NCI-H345 treated with DMSO at 0.1 percent for 48 hours (cell line): ENCODE data around the gene INS.
"Not testable (repeated sequence)": the region's sequence is repeated elsewhere in the genome, so short reads cannot be mapped to it uniquely, and the experiment has no call there.

Experiments used
- DNase-seq: peaks from one replicate; lab custom pipeline; 2025; ENCODE audit not compliant: unreplicated experiment; lab: John Stamatoyannopoulos, UW

The INS gene

DNA sequence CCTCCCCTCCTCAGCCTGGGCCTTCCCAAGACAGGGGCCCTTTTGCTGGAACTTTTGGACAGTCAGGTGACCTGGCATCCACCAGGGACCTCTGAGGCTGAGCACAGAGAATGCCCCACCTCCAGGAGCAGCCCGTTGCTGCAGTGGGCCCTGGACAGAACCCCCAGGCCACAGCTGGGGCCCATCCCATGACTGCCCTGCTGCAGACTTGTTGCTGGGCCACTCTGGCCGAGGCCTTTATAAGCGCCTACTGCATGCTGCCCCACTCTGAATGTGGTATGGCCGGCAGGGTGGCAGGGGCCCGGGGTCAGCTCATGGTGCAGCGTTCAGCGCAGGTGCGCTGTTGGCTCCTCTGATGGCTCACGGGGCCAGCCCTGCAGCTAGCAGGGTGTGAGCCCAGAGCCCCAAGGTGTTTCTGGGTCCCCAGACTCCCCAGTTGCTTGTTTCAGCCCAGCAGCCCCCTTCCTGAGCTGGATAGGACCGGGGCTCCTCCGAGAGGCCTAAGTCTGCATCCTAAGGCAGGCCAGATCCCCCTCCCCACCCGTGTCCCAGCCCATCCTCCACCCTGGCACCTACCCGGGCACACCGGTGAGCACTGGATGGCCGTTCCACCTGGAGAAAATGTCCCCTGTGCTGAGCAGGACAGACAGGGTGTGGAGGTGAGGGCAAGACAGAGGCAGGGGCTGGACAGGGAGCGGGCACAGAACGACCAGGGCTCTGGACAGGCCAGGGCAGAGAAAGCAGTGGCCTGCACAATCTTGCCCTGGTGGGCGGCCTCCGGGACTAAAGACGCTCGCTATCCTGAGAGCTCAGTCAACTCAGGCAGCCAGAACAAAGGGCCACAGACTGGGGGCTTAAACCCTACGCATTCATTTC, 38.7 kb upstream of the INS start:
- no peak for DNase-seq

DNA sequence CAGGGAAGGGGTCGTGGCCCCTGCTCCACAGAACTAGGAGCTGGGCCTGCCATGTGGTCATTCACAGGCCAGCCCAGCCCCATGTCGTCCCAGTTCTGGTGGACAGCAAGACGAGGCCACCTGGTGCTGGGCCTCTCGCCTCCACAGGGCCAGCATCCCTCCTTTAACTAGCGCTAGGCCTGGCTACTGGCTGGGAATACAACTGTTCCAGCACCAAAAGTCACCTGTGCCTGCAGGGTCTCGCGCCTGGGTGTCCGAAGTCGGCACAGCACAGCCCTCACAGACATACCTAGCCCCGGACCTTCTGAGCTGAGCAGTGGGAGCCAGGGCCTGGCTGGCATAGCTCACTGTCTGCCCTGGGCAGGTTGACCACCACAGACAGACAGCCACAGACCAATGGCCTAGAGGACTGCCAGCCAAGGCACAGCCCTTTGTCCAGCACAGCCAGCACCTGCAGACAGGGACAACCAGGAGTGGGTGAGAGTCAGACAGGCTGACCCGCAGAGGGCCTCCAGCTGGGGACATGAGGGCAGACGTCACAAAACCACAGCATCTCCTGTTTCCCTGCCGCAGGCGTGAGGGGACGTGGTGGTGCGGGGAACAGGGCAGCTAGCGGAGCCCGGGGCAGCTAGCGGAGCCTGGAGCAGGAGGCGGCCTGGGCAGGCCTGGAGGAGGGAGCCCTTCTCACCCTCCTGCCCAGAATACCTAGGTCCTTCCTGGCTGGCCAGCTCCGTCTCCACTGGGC, 37.8 kb upstream of the INS start:
- DNase-seq = no peak

DNA sequence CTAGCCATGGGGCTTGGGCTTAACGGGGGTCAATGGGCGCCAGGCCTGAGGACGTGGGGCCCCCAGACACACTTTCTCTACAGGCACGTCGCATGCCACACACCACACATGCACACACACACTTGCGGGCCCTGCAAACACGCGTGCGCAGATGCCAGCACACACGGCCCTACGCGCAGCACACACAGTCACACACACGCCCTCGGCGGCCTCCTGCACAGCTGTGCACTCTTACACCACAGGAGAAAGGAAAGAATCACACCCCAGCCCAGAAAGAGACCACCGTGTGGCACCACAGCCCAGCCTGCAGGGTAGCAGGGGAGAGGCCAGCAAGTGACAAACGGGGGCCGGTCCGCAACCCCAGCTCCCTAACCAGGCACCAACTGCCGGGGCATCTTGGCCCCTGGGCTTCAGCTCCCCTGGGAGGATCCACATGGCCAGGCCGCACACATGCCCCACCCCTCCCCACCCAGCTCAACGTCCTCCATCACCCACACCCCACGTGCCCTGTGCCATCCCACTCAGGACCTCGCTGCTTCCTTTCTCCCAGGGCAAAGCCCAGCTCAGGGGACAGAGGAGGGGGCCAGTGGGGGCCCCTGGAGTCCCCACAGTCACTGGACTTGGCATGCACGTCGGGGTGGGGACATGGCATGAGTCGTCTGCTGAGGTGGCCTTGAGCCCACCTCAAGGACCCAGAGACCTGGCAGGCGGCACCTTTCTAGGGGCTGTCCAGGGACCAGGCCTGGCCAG, 36.9 kb upstream of the INS start:
- no peak for DNase-seq

DNA sequence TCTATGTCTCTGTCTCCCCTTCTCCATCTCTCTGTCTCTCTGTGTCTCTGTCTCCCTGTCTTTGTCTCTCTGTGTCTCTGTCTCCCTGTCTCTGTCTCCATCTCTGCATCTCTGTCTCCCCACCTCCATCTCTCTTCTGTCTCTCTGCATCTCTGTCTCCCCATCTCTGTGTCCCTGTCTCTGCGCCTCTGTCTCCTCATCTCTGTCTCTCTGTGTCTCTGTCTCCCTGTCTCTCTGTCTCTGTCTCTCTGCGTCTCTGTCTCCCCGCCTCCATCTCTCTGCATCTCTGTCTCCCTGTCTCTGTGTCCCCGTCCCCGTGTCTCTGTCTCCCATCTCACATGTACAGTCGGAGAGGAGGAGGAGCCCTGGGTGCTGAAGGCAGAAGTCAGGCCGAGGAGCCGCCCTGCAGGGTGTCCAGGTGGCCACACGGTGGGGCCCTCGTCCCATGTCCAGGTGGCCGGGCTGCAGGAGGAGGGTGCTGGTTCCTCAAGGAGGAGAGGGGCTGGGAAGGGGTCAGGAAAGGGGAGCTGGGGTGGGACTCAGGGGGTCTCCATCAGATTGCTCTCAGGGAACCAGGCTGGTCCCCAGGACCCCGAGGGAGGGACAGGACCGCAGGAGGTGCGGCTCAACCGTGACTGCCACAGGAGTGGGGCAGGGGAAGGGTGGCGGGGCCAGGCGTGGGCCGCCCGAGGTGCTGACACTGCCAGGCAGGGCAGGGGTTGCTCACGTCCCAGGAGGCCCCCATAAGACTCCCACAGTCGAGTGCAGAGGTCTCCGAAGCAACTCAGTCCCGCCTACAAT, 36.2 kb upstream of the INS start:
- DNase-seq = peak; percentile 22

DNA sequence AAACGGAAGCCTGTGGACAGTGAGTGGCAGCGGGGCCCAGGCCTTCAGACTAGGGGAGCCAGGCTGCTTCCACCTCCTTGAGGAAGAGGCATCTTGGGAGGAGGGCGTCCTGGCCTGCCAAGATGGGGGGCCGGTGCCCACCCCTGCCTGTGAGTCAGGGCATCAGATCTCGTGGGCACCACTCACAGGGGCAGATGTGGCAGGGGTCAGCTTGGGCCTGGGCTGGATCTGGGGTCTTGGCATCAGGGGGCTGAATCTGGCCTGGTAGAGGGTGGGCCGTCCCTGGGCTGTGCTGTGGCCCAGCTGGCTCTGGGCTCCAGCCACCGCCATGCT, 34.7 kb upstream of the INS start:
- no peak for DNase-seq

DNA sequence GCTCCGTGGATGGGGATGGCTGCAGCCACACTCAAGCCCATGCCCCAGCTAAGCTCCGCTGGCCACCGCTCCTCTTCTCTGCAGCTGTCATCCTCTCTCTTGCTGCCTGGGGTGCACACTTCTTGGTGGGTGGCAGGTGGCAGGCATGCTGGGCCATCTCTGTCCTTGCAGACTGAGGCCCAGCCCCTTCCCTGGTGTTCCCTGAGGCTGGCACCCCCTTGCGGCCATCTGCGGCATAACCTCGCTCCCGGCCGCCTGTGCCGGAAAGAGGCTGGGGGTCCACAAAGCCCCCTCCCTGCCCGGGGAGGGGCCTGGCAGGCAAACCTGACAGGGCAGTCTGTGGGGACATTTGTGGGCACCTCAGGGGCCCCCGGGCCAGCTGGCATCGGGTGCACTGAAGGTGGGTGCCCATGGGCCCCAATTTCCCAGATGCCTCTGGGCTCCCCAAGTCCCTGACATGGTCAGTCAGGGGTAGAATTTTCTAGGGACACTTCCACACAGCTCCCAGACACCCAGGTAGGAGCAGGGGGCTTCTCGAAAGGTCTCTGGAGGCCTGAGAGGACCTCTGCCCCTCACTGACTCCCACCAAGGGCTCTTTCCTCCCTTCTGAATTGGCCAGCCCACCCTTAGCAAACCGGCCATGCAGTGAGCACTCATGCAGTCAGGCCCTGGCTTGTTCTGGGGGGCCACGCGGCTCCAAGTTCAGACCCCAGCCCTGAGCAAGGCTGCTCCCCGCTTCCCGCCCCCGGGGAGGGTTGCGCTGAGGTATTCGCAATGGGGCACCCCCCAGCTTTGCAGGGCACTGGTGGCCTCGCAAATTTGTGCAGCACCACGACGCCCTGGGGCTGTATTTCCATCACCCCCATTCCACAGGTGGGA, 34.1 kb upstream of the INS start:
- DNase-seq = peak; percentile 46

DNA sequence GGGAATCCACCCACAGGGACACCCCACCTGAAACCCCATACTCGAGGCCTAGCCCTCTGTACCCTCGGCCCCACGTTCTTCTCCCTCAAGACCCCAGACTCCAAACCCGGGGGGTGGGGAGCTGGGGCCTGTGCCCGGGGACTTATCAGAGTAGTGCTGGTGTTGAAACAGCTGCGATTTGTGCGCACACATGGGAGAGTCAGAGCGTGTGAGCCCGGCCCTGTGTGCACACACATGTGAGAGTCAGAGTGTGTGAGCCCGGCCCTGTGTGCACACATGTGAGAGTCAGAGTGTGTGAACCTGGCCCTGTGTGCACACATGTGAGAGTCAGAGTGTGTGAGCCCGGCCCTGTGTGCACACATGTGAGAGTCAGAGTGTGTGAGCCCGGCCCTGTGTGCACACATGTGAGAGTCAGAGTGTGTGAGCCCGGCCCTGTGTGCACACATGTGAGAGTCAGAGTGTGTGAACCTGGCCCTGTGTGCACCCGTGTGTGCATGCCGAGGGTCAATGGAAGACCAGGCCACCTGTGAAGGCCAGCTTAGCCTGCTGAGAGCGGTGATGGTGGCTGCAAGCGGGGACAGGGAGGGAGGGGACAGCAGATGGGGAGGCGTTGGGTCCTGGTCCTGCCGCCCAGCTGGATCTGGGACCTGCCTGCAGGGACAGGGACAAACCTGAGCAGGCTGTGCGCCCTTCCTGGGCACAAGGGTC, 33.0 kb upstream of the INS start:
- not testable (repeated sequence) for DNase-seq

DNA sequence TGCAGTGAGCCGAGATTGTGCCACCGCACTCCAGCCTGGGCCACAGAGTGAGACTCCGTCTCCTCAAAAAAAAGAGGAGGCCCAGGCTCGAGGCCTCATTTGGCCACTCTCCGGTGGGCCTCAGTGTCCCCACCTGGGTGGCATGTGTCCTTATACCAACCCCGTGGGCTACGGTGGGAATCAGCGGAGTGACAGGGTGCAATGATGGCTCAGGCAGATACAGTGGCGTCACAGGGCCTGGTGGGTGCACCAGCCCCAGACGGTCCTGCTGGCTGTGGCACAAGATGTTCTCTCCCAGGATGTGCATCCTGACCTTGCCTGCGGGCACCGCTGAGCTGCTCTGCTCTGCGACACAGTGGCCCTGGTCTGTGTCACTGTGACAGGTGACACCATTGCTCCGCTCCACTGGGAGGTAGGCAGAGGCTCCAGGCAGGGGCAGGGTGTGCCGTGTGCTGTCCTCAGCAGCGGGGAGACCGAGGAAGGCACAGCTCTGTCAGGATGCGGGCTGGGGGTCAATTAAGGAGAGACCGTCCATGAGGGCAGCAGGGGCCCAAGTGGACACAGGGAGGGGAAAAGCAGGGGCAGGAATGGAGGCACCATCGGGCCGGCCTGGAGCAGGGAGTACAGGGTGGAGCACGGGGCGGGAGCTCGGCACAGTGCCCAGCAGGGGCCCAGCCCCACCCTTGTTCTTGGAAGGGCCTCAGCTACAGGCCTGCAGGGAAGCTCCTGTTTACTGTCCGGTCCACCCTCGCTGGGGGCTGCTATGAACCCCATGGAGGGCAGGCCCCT, 32.3 kb upstream of the INS start:
- DNase-seq = no peak

DNA sequence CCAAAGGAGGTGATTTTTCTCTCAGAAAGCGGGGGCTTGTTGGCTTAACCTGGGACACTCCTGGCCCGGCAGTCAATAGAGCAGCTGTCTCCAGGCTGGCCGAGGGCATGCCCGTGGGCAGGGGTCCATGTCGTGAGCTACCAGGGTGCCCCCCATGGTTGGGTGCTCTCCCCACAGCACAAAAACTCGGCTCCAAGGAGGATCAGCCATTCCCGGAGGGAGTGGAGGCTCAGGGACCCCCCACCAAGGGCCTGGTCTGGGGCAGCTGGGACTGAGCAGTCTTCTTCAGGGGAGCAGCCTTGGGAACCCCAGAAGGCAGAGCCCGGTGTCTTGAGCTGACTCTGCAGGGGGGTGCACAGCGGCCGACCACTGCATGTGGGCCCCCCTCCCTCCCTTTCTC, 31.4 kb upstream of the INS start:
- no peak for DNase-seq

DNA sequence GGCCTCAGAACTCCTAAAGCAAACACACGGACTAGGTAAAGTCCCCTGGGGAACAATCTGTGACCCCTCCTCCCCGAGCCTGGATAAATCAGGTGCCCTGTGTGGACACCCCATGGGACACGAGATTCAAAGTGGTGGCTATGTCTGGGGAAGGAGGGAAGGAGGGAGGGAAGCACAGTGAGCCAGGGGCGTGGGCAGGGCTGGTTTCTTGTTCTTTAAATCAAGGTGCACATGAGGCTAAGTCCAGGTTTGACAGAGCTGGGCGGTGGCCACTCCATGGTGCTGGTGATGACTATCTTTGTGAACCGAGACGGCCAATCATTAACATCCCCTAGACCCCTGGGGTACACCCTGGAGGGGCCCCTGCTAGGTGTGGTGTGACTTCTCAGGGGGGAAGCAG, 30.9 kb upstream of the INS start:
- DNase-seq = no peak

DNA sequence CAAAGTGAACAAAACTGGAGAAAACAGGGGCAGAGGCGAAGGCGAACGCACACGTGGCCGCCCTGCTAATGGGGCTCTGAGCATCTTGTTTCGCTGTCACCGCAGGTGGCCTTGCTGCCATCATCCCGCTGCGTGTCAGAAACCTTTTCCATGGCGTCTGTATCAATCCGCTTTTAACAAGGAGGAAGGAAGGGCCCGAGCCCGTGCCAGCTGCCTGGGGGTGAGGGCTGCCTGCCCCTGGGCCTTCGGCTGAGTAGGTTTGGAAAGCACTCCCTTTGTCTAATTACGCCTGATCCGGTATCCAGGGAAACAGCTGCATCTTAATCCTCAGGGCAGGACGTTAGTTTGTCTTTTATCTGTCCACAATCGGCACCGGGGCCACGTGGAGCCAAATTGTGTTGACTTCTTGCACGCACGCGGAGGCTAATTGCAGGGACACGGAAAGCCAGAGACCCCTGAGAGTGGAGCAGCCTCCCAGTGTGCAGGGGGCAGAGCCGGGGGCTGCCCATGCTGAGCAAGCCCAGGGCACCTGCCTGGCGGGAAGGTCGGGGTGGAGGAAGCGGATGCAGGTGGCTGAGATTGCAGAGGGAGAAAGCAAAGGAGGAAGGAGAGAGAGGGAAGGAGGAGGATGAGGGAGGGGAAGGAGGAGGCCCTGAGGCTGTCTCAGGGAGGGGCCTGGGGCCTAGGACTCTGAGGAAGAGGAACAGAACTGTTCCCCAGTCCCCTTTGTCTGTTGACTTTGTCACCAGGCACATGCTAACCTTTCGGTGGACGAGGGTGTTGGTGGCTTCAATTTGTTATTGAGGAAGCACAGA, 29.9 kb upstream of the INS start:
- peak; percentile 26 for DNase-seq

DNA sequence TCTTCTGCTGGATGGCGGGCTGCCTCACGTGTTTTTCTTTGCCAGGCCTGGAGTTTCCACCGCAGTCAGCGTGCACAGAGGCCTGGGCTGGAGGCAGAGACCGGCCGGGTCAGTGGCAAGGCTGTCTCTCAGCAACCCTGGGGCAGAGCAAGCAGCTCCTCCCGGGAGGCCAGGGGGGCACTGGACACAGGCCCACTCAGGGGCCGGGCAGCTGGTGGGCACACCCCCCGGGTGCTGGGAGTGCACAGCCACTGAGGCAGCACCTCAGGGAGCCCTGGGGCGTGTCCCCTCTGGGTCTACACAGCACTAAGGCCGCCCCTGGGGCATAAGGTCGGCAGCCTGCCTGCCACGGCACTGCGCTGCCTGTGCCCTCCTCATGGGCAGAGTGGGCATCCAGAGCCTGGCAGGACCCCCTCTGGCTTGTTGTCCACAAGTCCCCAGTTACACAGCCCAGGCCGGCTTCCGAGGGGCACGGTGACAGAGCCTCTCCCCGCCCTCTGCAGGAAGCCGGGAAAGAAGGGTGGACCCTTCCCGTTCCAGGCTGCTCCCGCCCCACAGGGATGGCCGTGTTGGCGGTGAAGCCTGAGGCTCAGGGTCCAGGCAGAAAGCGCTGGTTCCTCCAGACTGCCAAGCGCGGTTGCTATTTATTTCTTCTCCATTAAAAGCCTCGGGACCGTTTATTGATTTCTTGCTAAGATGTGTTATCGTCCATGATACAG, 29.1 kb upstream of the INS start:
- DNase-seq = no peak

DNA sequence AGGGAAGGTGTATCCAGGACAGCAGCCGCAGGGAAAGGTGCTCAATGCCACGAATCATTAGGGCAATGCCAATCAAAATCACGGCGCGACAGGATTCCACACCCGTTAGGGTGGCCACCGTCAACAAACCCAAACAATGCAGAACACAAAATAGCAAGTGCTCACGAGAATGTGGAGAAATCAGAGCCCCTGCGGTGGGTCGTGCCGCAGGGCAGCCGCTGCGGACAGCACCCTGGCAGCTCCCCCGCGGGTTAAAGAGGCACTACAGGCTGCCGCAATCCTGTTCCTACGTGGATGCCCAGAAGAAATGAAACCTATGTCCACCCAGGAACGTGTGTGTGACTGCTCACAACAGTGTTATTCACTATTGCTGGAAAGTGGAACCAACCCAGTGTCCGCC, 27.7 kb upstream of the INS start:
- DNase-seq = no peak

DNA sequence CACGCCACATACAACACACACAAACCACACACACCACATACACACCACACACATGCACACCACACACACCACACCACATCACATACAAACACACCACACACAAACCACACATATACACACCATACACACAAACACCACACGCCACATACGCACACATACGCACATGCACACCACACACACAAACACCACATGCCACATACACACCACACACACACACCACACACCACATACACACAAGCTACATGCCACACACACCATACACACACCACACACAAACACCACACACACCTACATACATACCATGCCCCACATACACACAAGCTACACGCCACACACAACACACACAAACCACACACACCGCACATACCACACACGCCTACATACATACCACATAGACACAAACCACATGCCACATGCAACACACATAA, 26.3 kb upstream of the INS start:
- DNase-seq = no peak

DNA sequence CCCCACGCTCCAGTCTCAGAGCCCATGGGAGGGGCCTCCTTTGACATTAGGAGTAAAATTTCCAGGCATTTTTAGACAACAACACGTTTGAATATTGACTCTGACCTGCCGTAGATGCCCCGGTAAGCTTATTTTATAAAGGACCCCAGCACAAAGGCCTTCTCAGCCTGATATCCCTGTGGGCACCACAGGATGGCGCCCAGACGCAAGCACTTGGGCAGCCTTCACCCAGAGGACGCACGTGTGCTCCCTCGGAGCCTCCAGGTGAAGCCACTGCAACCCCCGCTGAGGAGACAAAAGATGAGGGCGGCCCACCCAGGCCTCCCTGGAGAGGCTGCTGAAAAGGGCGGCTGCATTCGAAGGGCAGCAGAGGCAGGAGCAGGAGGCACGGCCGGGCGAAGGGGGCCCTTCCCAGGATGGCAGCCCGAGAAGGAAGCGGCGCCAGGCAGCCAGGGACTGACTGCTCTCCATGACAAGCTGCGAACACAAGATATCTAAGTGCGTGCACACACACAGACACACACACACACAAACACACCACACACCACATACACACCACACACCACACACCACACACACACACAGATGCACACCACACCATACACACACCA, 25.8 kb upstream of the INS start:
- DNase-seq = peak; percentile 80

DNA sequence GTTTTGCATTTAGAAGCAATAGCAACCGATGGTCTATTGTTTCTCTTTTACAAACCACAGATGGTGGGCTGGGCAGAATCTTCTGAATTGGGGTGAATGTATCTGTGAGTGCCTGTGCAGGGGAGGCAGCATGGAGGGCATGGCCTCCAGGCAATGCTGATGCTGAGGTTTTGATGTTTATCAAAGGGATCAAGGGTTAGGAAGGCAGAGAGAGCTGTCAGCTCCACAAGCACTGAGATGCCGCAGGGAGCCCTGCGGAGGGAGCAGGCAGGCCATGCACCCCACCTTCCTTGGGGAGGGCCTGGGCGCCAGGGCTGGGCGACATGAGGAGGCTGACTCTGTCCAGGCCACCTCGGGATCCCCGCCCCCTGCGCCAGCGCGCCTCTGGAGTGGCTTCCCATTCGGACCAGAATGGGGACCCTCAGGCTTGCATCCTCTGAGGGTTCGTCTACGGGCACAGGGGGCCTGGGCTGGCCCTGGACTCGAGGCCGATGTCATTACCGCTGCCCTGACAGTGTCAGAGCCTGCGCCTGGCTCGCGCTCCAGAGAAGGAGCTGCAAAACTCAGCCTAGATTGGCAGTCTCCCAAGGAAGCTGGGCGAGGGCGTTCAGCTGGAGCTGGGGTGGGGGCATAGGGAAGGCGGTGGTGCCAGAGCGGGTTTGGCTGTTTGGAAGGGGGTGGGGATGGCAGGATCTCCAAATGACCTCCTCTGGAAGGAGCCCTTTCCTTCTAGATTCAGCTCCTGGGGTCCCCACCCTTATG, 24.5 kb upstream of the INS start:
- no peak for DNase-seq
